Endothelial cell of umbilical vein (primary cell): ENCODE measurements around the gene SEMA3G. TPM values are rescaled to one million over a fixed set of nuclear protein-coding genes. Genes with fewer than 3 reads are reported as not detected.

ENCODE experiments used
- BruUV-seq: library from RNA; stranded (reverse); fragments of 400-500 nt; replicated peaks from 2 replicates; lab custom pipeline; 2021; lab: Mats Ljungman, UMichigan
- CTCF ChIA-PET: fragments of 300-600, 350-600 bp; sonication (Branson Sonifier 250); formaldehyde crosslinking; loops from one replicate; lab custom pipeline; 2021; ENCODE audit warnings: antibody characterized with exemption, inconsistent platforms; lab: Charles Lee
- POLR2A ChIA-PET: fragments of 300-600, 350-600 bp; sonication (Branson Sonifier 250); formaldehyde crosslinking; loops from one replicate; lab custom pipeline; 2021; ENCODE audit warnings: antibody characterized with exemption, inconsistent platforms; lab: Charles Lee
- DNase-seq: peaks from one replicate; pipeline ENCODE4 v3.0.0-alpha.2; 2011; ENCODE audit warnings: low read depth, low spot score
- FAIRE-seq: peaks from 2 replicates; lab custom pipeline; 2011; peaks lifted over from hg19 to GRCh38; lab: Jason Lieb, UNC
- H2AFZ ChIP-seq: 2 replicates; pipeline ENCODE4 v1.6.0; 2012; ENCODE audit warnings: low read depth, low read length, control low read depth, inconsistent platforms
- H3K27ac ChIP-seq: 2 replicates; pipeline ENCODE4 v1.5.1; 2011; ENCODE audit warnings: low read depth, mild to moderate bottlenecking, control low read depth, low read length, moderate library complexity; ENCODE audit not compliant: insufficient read depth
- H3K27me3 ChIP-seq, 2 experiments: 2 replicates each; pipeline versions ENCODE4 v1.6.0 to v1.6.1; 2011; ENCODE audit warnings: low read length in 2 of 2, mixed read lengths in 1 of 2; ENCODE audit not compliant: control insufficient read depth in 2 of 2, insufficient read depth in 2 of 2
- H3K36me3 ChIP-seq, 2 experiments: 2 replicates in 1 of 2; 3 replicates in 1 of 2; pipeline ENCODE4 v1.5.1; 2011; ENCODE audit warnings: low read length in 2 of 2, mild to moderate bottlenecking in 1 of 2, moderate library complexity in 1 of 2; ENCODE audit not compliant: control insufficient read depth in 2 of 2, insufficient read depth in 2 of 2; ENCODE audit errors: extremely low read depth in 1 of 2
- H3K4me1 ChIP-seq: 3 replicates; pipeline ENCODE4 v1.5.1; 2011; ENCODE audit warnings: mild to moderate bottlenecking, low read length; ENCODE audit not compliant: control insufficient read depth, insufficient read depth; ENCODE audit errors: extremely low read depth
- H3K4me2 ChIP-seq: 2 replicates; pipeline ENCODE4 v1.6.1; 2011; ENCODE audit warnings: low read length, control low read depth, mixed read lengths; ENCODE audit not compliant: insufficient read depth
- H3K4me3 ChIP-seq, 3 experiments: fragments of 200-600 bp in 1 of 3; sonication (generic), shearing (Covaris generic) in 1 of 3; replicated peaks in 1 of 3; 2 replicates each; pipeline ENCODE4 v1.5.1; 2011 to 2016; ENCODE audit warnings: control low read depth in 3 of 3, low read length in 3 of 3, mild to moderate bottlenecking in 2 of 3, inconsistent platforms in 1 of 3, low read depth in 1 of 3, moderate library complexity in 1 of 3; ENCODE audit not compliant: insufficient read depth in 1 of 3
- H3K79me2 ChIP-seq: 2 replicates; pipeline ENCODE4 v1.6.0; 2012; ENCODE audit warnings: low read length, inconsistent platforms; ENCODE audit not compliant: control insufficient read depth, insufficient read depth
- H3K9ac ChIP-seq: replicated peaks from 2 replicates; pipeline ENCODE3; 2011; ENCODE audit warnings: low read length, control low read depth; ENCODE audit not compliant: insufficient read depth; ENCODE audit errors: extremely low read depth
- H3K9me1 ChIP-seq: replicated peaks from 3 replicates; pipeline ENCODE4 v1.6.0; 2011; ENCODE audit warnings: mild to moderate bottlenecking, low read length; ENCODE audit not compliant: control insufficient read depth, insufficient read depth; ENCODE audit errors: extremely low read depth
- H3K9me3 ChIP-seq: replicated peaks from 2 replicates; pipeline ENCODE4 v1.5.1; 2012; ENCODE audit warnings: low read length, inconsistent platforms; ENCODE audit not compliant: control insufficient read depth, insufficient read depth
- H4K20me1 ChIP-seq: replicated peaks from 2 replicates; pipeline ENCODE3; 2011; ENCODE audit warnings: mild to moderate bottlenecking, low read length; ENCODE audit not compliant: control insufficient read depth, insufficient read depth; ENCODE audit errors: extremely low read depth
- GATA2 ChIP-seq: IDR thresholded peaks from 2 replicates; pipeline ENCODE4 v1.7.0; 2011; ENCODE audit warnings: low read depth, mild to moderate bottlenecking, moderate library complexity, mixed read lengths, low read length; ENCODE audit not compliant: insufficient read length, insufficient read depth
- JUN ChIP-seq: IDR thresholded peaks from 2 replicates; pipeline ENCODE4 v1.6.1; 2011; ENCODE audit warnings: borderline replicate concordance, low read depth; ENCODE audit not compliant: insufficient read length, insufficient read depth
- MYC ChIP-seq: IDR thresholded peaks from one replicate; pipeline ENCODE4 v1.6.1; 2011; ENCODE audit warnings: mild to moderate bottlenecking, low read depth, low read length
- dilution Hi-C: fragments of 300-500 bp; cut with MboI; formaldehyde crosslinking; loops from one replicate; pipeline ENCODE4 v1.15.0; 2019; ENCODE audit warnings: low sequenced_read_pairs; ENCODE audit not compliant: extremely low pct_ligation_motif_present
- intact Hi-C: fragments of 100-400 bp; cut with micrococcal nuclease; formaldehyde crosslinking; loops from one replicate; pipeline ENCODE4 v1.10.0; 2022
- polyA plus RNA-seq, 4 experiments: library from polyadenylated mRNA; depleted of rRNA in 3 of 4; stranded (reverse) in 3 of 4; unstranded in 1 of 4; fragments of >200 nt; gene quantifications; 2 replicates each; pipeline versions ENCODE4 v1.2.1 to v1.2.3, GENCODE V29; 2011 to 2012; ENCODE audit warnings: missing spikeins in 1 of 4
- total RNA-seq: library from RNA; stranded (reverse); gene quantifications from 2 replicates; pipeline ENCODE4 v1.2.3, GENCODE V29; 2021
- TF ChIP-seq, protein P1 (sequence below), 2 donors: IDR thresholded peaks; 1 replicate in 1 of 2; 2 replicates in 1 of 2; pipeline ENCODE4 v1.5.1; 2011; ENCODE audit warnings: low read length in 2 of 2, mild to moderate bottlenecking in 2 of 2, moderate library complexity in 2 of 2, control low read depth in 1 of 2, inconsistent platforms in 1 of 2, low read depth in 1 of 2; ENCODE audit not compliant: insufficient read depth in 1 of 2; ENCODE audit errors: extremely low read depth in 1 of 2

The SEMA3G gene
- total and polyA plus RNA-seq, 2 donors (not counting 3 experiments of a cell fraction or from before 2014, with no cell fraction given): 22.6 to 27.9 TPM

DNA sequence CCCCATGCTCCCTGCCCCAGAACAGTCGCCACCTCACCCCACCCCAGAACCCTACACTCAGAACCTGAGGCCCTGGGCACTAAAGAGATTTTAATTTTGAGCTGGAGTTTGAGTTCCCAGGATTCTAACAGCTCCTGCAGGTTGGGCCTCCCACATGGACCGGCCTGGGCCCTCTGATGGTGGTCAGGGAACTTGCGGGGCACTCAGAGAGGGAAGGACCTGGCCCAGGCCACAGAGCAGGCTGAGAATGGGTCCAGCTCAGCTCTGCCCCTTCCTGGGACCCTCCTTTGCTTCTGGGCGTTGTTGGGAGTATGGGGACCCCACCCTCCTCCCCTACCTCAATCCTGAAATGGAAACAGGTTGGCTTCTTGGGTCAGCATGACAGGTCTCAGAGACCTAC lies 1.1 kb upstream of the SEMA3G start:
- no peak for TF ChIP-seq JUN
- TF ChIP-seq, protein P1, sequence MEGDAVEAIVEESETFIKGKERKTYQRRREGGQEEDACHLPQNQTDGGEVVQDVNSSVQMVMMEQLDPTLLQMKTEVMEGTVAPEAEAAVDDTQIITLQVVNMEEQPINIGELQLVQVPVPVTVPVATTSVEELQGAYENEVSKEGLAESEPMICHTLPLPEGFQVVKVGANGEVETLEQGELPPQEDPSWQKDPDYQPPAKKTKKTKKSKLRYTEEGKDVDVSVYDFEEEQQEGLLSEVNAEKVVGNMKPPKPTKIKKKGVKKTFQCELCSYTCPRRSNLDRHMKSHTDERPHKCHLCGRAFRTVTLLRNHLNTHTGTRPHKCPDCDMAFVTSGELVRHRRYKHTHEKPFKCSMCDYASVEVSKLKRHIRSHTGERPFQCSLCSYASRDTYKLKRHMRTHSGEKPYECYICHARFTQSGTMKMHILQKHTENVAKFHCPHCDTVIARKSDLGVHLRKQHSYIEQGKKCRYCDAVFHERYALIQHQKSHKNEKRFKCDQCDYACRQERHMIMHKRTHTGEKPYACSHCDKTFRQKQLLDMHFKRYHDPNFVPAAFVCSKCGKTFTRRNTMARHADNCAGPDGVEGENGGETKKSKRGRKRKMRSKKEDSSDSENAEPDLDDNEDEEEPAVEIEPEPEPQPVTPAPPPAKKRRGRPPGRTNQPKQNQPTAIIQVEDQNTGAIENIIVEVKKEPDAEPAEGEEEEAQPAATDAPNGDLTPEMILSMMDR (IDR thresholded peaks at IDR 0.05; ENCODE audit: extremely low read depth in 1 of 2, insufficient read depth in 1 of 2, low read depth in 1 of 2, low read length in 2 of 2): peak in 1 of 2 donors; percentile 1
- no peak for TF ChIP-seq MYC
- TF ChIP-seq GATA2: no peak
- Histone ChIP-seq H3K4me1 (peaks cover 5% of the 10 kb centered on the region), H3K4me3 (no peak overlapping the region), H3K79me2 (no peaks in the 10 kb centered on the region), H3K27me3 (no peaks in the 10 kb centered on the region), H3K9me3 (no peaks in the 10 kb centered on the region), H3K36me3 (no peaks in the 10 kb centered on the region), H2AFZ (no peak overlapping the region), H3K9me1 (no peaks in the 10 kb centered on the region), H3K27ac (no peak overlapping the region), H3K9ac (no peak overlapping the region), H4K20me1 (no peaks in the 10 kb centered on the region), H3K4me2 (no peak overlapping the region)
- intact Hi-C loops: loop anchor here (5.0 kb wide), 1 partner anchor 209 kb away; the partner anchor contains the start of gene TWF2
- DNase-seq (no peak), FAIRE-seq (no peak)
- CTCF ChIA-PET: interaction anchor here (0.7 to 7.2 kb wide), 11 partner anchors 9 to 214 kb away, joined by 3 to 243 read pairs (median 7); partner anchors contain the start of gene WDR82
- POLR2A ChIA-PET: no interaction called here
- dilution Hi-C loops: no loop called here
- no TSS peak for BruUV-seq
